ENCODE measurements around the gene COL24A1.
"Not testable (repeated sequence)": the region's sequence is repeated elsewhere in the genome, so short reads cannot be mapped to it uniquely, and the experiment has no call there.

Gene COL24A1

GRCh38 chr1:85976516-85977205, 179.9 kb downstream of the COL24A1 start:
- no peak for DNase-seq

GRCh38 chr1:85975912-85976371, 180.6 kb downstream of the COL24A1 start:
- no peak for DNase-seq

GRCh38 chr1:85962457-85962856, 194.1 kb downstream of the COL24A1 start:
- DNase-seq: no peak

GRCh38 chr1:85957760-85958159, 198.8 kb downstream of the COL24A1 start:
- no peak for DNase-seq

- DNase-seq: not testable (repeated sequence)
Measured at GRCh38 chr1:85955218-85955617, 201.4 kb downstream of the COL24A1 start.

GRCh38 chr1:85952460-85952859, 204.1 kb downstream of the COL24A1 start:
- DNase-seq: no peak

- no peak for DNase-seq
Measured at GRCh38 chr1:85947186-85947585, 209.4 kb downstream of the COL24A1 start.

- no peak for DNase-seq
Measured at GRCh38 chr1:85943945-85944344, 212.6 kb downstream of the COL24A1 start.

- no peak for DNase-seq
Measured at GRCh38 chr1:85943526-85943925, 213.0 kb downstream of the COL24A1 start.

- no peak for DNase-seq
Measured at GRCh38 chr1:85940656-85941306, 215.8 kb downstream of the COL24A1 start.

- no peak for DNase-seq
Measured at GRCh38 chr1:85938829-85939228, 217.7 kb downstream of the COL24A1 start.

- DNase-seq: no peak
Measured at GRCh38 chr1:85936470-85936869, 220.1 kb downstream of the COL24A1 start.

- DNase-seq: no peak
Measured at GRCh38 chr1:85936057-85936456, 220.5 kb downstream of the COL24A1 start.

GRCh38 chr1:85935234-85935633, 221.3 kb downstream of the COL24A1 start:
- no peak for DNase-seq

GRCh38 chr1:85934516-85934915, 222.1 kb downstream of the COL24A1 start:
- no peak for DNase-seq

GRCh38 chr1:85933961-85934360, 222.6 kb downstream of the COL24A1 start:
- no peak for DNase-seq

- no peak for DNase-seq
Measured at GRCh38 chr1:85911742-85912141, 244.8 kb downstream of the COL24A1 start.

- DNase-seq: no peak
Measured at GRCh38 chr1:85900921-85901320, 255.7 kb downstream of the COL24A1 start.

- no peak for DNase-seq
Measured at GRCh38 chr1:85898861-85899260, 257.7 kb downstream of the COL24A1 start.

GRCh38 chr1:85894651-85895050, 261.9 kb downstream of the COL24A1 start:
- no peak for DNase-seq

- DNase-seq: no peak
Measured at GRCh38 chr1:85892366-85892765, 264.2 kb downstream of the COL24A1 start.

- no peak for DNase-seq
Measured at GRCh38 chr1:85889870-85890269, 266.7 kb downstream of the COL24A1 start.

GRCh38 chr1:85888921-85889320, 267.7 kb downstream of the COL24A1 start:
- DNase-seq: no peak

- DNase-seq: no peak
Measured at GRCh38 chr1:85884372-85885035, 272.1 kb downstream of the COL24A1 start.
